GM18907 (cell line): ENCODE results near the gene MUC4.
"Not testable (repeated sequence)": the region's sequence is repeated elsewhere in the genome, so short reads cannot be mapped to it uniquely, and the experiment has no call there.

Source experiments
- ATAC-seq: cut with Tn5 transposase; IDR thresholded peaks from one replicate; pipeline ENCODE4 v1.9.1; 2021; ENCODE audit warnings: mild to moderate bottlenecking, moderate library complexity; ENCODE audit not compliant: unreplicated experiment

MUC4 gene

GRCh38 chr3:195835791-195836190 lies 24.1 kb upstream of the MUC4 start:
- no peak for ATAC-seq

- no peak for ATAC-seq
Measured at GRCh38 chr3:195834675-195835583, 23.2 kb upstream of the MUC4 start.

- ATAC-seq, result no peak
Measured at GRCh38 chr3:195829897-195830254, 18.1 kb upstream of the MUC4 start.

GRCh38 chr3:195828762-195829161 lies 17.0 kb upstream of the MUC4 start:
- ATAC-seq, result no peak

GRCh38 chr3:195825857-195826804 lies 14.4 kb upstream of the MUC4 start:
- ATAC-seq, result no peak

GRCh38 chr3:195825191-195825588 lies 13.5 kb upstream of the MUC4 start:
- ATAC-seq, result no peak

- ATAC-seq, result not testable (repeated sequence)
Measured at GRCh38 chr3:195824425-195825190, 12.9 kb upstream of the MUC4 start.

GRCh38 chr3:195823999-195824398 lies 12.3 kb upstream of the MUC4 start:
- no peak for ATAC-seq

- no peak for ATAC-seq
Measured at GRCh38 chr3:195823280-195823679, 11.6 kb upstream of the MUC4 start.

- no peak for ATAC-seq
Measured at GRCh38 chr3:195822131-195822696, 10.5 kb upstream of the MUC4 start.

- no peak for ATAC-seq
Measured at GRCh38 chr3:195821403-195822130, 9.8 kb upstream of the MUC4 start.

- ATAC-seq, result no peak
Measured at GRCh38 chr3:195820901-195821300, 9.2 kb upstream of the MUC4 start.

- no peak for ATAC-seq
Measured at GRCh38 chr3:195820186-195820585, 8.5 kb upstream of the MUC4 start.

- ATAC-seq, result no peak
Measured at GRCh38 chr3:195818301-195818700, 6.6 kb upstream of the MUC4 start.

- ATAC-seq, result no peak
Measured at GRCh38 chr3:195817578-195818135, 5.9 kb upstream of the MUC4 start.

- ATAC-seq, result not testable (repeated sequence)
Measured at GRCh38 chr3:195816276-195816913, 4.7 kb upstream of the MUC4 start.

GRCh38 chr3:195815169-195815771 lies 3.5 kb upstream of the MUC4 start:
- no peak for ATAC-seq

GRCh38 chr3:195813916-195814640 lies 2.3 kb upstream of the MUC4 start:
- ATAC-seq, result no peak
